Measurements from ENCODE around the gene REPS2.

Gene REPS2

DNA sequence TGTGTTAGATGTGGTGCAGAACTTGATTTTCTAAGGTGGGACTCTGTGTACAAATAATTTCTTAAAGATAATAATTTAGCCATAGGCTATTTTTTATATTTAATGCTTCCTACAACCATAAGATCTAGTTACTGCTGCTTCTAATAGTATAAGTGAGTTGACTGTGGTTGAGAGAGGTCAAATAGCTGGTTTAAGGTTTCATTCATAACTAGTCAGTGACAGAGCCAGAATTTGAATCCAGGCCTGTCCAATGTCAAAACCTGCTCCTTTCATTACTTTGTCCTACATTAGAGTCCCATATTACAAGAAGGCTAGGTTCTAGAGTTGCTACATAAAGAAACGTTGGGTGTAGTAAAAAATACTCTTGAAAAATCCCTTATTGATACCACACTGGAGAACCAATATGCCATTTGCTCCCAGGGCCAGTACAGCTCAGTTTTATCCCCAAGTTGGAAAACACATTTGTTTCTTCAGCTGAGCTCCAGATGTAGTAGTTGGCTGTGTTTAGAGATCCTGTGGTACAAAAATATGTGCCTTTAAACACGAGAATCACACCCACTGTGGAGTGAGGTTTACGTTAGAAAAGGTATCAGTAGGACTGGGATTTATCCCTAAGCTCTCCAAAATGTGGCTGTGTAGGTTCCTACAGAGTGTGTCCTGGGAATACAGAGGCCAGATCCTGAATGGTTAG, 84.3 kb downstream of the REPS2 start:
- no peak for FAIRE-seq

GRCh38 chrX:17031827-17032226, 85.4 kb downstream of the REPS2 start:
- no peak for DNase-seq (ENCODE audit: extremely low spot score, insufficient read length, low read depth)
- no peak for FAIRE-seq

More for the DNA sequence above, 84.3 kb downstream of the REPS2 start:
- DNase-seq (ENCODE audit: extremely low spot score, insufficient read length, low read depth) = no peak

- FAIRE-seq (no peak), DNase-seq (ENCODE audit: extremely low spot score, insufficient read length, low read depth) (no peak)
These were observed 85.9 kb downstream of the REPS2 start for GRCh38 chrX:17032351-17032750.

- FAIRE-seq = no peak
- no peak for DNase-seq (ENCODE audit: extremely low spot score, insufficient read length, low read depth)
These were observed 86.8 kb downstream of the REPS2 start for GRCh38 chrX:17033225-17033624.

GRCh38 chrX:17035111-17035510, 88.7 kb downstream of the REPS2 start:
- FAIRE-seq = no peak
- DNase-seq (ENCODE audit: extremely low spot score, insufficient read length, low read depth) = no peak

GRCh38 chrX:17036171-17036961, 89.9 kb downstream of the REPS2 start:
- FAIRE-seq (no peak), DNase-seq (ENCODE audit: extremely low spot score, insufficient read length, low read depth) (no peak)

DNA sequence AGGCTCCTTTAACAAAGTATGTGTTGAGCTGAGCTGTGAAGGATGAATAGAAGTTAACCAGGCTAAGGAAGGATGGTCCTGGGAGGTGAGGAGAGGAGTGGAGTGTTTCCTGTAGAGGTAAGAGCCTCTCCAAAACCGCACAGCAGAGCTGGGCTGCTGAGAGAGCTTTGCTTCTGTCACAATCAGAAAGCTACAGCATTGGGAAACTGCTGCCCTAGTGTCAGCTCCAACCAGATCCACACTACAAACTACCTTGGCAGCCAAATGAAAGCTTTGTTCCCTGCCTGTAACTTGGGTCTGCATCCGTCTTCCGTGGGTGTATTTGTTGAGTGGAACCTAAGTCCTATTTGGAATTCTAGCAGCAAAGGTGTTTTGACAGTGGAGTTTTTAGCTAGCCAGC, 91.8 kb downstream of the REPS2 start:
- FAIRE-seq = no peak

DNA sequence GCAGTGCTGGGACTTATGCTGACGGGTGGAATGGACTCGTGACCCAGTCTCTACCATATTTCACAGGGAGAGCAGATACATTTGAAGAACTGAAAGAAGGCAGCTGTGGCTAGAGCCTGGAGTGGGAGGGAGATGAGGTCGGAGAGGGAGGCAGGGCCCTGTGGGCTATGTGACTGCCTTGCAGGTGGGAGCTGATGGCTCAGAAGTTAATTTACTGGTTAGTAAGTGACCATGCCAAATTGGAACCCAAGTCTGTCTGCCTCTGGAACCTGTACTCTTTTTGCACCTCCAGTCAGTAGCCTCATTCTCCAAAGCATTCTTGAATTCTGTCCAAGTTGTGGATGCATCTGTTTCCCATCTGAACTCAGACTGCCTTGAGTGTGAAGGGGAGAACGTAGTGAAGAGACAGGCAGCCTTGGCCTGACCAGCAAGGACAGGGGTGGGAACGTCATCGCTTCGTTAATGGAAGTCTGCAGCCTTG, 92.3 kb downstream of the REPS2 start:
- FAIRE-seq (no peak), DNase-seq (ENCODE audit: extremely low spot score, insufficient read length, low read depth) (no peak)

More for the DNA sequence above, 91.8 kb downstream of the REPS2 start:
- no peak for DNase-seq (ENCODE audit: extremely low spot score, insufficient read length, low read depth)

- DNase-seq (ENCODE audit: extremely low spot score, insufficient read length, low read depth) (no peak), FAIRE-seq (no peak)
These were observed 93.4 kb downstream of the REPS2 start for GRCh38 chrX:17039826-17040225.

DNA sequence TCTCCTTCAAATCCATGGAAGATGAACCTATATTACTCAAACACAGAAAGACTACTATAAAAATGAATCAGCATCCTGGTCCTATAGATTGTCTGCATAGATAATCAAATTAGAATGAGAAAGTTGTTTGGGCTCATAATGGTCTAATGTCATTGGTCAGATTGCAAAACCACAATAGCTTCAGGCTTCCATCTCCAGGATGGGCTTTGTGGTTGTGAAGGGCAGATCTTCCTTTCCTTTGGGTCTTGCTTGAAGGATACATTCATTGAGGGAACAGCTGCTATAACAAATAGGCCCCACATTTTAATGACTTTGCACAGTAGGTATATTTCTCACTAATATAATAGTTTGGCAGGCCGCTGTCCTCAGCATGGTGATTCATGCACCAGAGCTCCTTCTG, 94.3 kb downstream of the REPS2 start:
- no peak for DNase-seq (ENCODE audit: extremely low spot score, insufficient read length, low read depth)
- no peak for FAIRE-seq

DNA sequence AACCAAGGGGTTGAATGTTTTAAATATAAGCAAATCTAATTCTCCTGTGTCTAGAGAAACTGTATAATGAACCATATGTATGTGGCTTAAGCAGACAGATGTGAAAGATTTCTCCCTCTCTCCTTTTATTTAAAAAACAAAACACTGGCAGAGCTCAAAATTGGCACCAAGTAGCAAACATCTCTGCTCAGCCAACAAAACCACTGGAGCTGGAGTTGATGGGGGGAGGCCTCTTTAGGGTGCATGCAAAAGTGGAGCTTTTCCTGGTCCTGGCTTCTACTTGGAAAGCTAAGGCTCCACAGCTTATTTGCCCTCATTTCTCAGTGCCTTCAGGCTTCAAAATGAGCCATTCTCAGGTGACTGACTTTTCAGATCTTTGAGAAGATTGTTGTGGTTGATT, 95.6 kb downstream of the REPS2 start:
- no peak for DNase-seq (ENCODE audit: extremely low spot score, insufficient read length, low read depth)
- FAIRE-seq = no peak

GRCh38 chrX:17046478-17047097, 100.1 kb downstream of the REPS2 start:
- FAIRE-seq = peak; percentile 96
- no peak for DNase-seq (ENCODE audit: extremely low spot score, insufficient read length, low read depth)

DNA sequence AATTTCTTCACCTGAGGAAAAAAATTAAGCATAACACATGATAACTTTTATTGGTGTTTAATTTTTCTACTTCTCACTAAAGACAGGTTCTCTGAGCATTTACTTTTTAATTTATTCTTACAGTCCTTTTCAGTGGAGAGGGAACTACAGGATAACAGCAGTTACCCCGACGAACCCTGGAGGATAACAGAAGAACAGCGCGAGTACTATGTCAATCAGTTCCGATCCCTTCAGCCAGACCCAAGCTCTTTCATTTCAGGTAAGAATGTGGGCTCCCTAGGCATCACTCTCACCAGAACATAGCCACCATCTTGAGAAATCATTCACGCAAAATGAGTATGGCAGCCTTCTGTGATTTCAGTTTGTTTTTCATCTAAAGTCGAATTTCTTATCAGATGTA, 100.8 kb downstream of the REPS2 start:
- FAIRE-seq (no peak), DNase-seq (ENCODE audit: extremely low spot score, insufficient read length, low read depth) (no peak)

DNA sequence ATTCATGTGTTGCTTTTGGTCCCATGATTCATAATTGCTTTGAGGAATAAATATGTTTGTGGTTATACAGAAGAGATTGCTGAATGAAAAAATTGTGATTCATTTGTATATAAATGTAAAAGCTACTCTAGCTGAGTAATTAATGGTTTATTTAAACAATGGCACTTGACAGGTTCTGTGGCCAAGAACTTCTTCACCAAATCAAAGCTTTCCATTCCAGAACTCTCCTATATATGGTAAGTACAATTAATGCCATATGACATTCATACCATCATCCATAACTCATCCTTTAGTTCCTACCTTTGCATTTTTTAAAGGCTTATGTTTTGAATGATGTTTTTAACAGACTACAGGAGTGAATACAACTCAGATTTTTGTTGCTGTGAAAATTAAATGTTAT, 105.8 kb downstream of the REPS2 start:
- FAIRE-seq (no peak), DNase-seq (ENCODE audit: extremely low spot score, insufficient read length, low read depth) (no peak)

- DNase-seq (ENCODE audit: extremely low spot score, insufficient read length, low read depth) (no peak), FAIRE-seq (no peak)
These were observed 106.3 kb downstream of the REPS2 start for GRCh38 chrX:17052793-17053192.

- FAIRE-seq = no peak
- DNase-seq (ENCODE audit: extremely low spot score, insufficient read length, low read depth) = no peak
These were observed 107.0 kb downstream of the REPS2 start for GRCh38 chrX:17053502-17053901.

DNA sequence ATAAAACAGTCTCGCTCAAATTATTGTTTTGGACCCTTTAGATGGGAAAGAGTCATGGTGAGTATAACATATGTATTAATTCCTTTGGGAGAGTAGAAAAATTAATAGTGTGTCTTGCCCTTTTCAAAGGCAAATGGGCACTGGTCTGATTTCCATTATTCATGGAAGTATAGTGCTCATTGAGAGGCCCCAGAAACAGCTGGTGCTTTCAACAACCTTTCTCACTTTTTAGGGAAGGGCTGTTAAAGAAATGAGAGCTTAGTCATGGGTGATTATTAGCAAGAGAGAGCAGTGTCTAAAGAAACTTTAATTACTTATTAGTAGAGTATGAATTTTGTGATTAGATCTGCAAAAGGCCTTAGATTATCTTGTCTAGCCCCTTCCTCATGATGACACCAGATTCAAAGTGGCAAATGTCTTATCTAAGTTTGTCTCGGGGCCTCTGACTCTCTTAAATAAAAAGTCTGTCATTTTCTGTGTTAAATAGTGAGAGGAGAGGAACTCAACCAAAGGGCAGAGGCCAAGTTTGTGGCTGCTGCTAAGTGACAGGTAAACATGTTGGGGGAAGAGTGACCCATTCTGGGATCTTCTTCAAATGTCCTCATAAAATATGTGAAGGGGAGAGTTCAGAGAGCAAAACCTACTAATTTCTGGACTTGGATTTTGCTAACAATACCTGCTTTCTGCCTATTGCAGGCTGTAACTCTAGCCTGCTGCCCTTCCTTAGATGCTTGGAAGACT, 110.6 kb downstream of the REPS2 start:
- FAIRE-seq (no peak), DNase-seq (ENCODE audit: extremely low spot score, insufficient read length, low read depth) (no peak)

DNA sequence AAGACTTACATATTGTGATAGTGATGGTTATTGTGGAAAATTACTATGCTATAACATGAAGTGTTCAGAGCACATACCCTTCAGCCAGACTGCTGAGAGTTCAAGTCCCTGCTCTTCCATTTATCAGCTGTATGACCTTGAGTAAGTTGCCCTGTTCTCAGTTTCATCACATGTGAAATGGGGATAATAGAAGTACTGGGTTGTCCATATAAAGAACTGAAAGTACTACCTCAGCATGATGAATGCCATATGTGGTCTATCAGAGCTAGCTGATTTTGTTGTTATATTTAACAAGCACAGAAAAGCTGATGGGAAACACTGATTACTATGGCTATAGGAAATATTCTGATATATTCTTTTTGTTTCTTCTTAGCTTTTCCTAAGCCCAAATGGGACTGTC, 115.6 kb downstream of the REPS2 start:
- no peak for DNase-seq (ENCODE audit: extremely low spot score, insufficient read length, low read depth)
- no peak for FAIRE-seq

- FAIRE-seq (no peak), DNase-seq (ENCODE audit: extremely low spot score, insufficient read length, low read depth) (no peak)
These were observed 118.6 kb downstream of the REPS2 start for GRCh38 chrX:17065100-17065499.

- no peak for FAIRE-seq
These were observed 121.1 kb downstream of the REPS2 start for GRCh38 chrX:17067534-17067933.

More at GRCh38 chrX:17067534-17067933, 121.1 kb downstream of the REPS2 start:
- DNase-seq (ENCODE audit: extremely low spot score, insufficient read length, low read depth) = no peak

Measured in GM18507 (cell line).